SK-N-SH (cell line): Measurements from ENCODE around the gene SLBP. TPM values are rescaled to one million over a fixed set of nuclear protein-coding genes. Genes with fewer than 3 reads are reported as not detected.

Experiments used
- CTCF ChIA-PET: fragments of 300-600, 350-600 bp; formaldehyde crosslinking; extraction: SDS; loops from one replicate; lab custom pipeline; 2021; lab: Yijun Ruan, JAX
- POLR2A ChIA-PET: fragments of 350-600 bp; sonication (Branson Sonifier 250); formaldehyde crosslinking; extraction: SDS; loops from one replicate; lab custom pipeline; 2020; ENCODE audit warnings: antibody characterized with exemption, inconsistent platforms; lab: Yijun Ruan, JAX
- DNase-seq: peaks from one replicate; pipeline ENCODE4 v3.0.0; 2012
- H2AFZ ChIP-seq: fragments of 200-600 bp; sonication (generic); 2 replicates; pipeline ENCODE4 v1.8.1; 2016; ENCODE audit warnings: antibody characterized with exemption, mild to moderate bottlenecking, low read depth
- H3F3A ChIP-seq: fragments of 200-600 bp; sonication (generic); replicated peaks from 2 replicates; pipeline ENCODE3; 2016; ENCODE audit warnings: antibody characterized with exemption, mild to moderate bottlenecking; ENCODE audit not compliant: insufficient read depth
- H3K27ac ChIP-seq, 2 experiments: fragments of 200-500 bp in 1 of 2; fragments of 200-600 bp in 1 of 2; sonication (Bioruptor generic) in 1 of 2; sonication (generic), shearing (Covaris generic) in 1 of 2; 2 replicates each; pipeline versions ENCODE4 v1.5.1 to v1.6.1; 2014 to 2016; ENCODE audit warnings: low read depth in 2 of 2, inconsistent platforms in 1 of 2, low read length in 1 of 2, mild to moderate bottlenecking in 1 of 2, mixed read lengths in 1 of 2
- H3K27me3 ChIP-seq: fragments of 200-600 bp; sonication (generic), shearing (Covaris generic); 2 replicates; pipeline ENCODE4 v1.6.1; 2016; ENCODE audit warnings: mixed run types; ENCODE audit not compliant: insufficient read depth
- H3K36me3 ChIP-seq, 2 experiments: fragments of 200-500 bp in 1 of 2; fragments of 200-600 bp in 1 of 2; sonication (Bioruptor generic) in 1 of 2; sonication (generic) in 1 of 2; replicated peaks in 1 of 2; 2 replicates each; pipeline versions ENCODE3 to v1.5.1; 2014 to 2016; ENCODE audit warnings: low read length in 1 of 2, mild to moderate bottlenecking in 1 of 2; ENCODE audit not compliant: insufficient read depth in 2 of 2, control insufficient read depth in 1 of 2
- H3K4me1 ChIP-seq, 2 experiments: fragments of 200-500 bp in 1 of 2; fragments of 200-600 bp in 1 of 2; sonication (Bioruptor generic) in 1 of 2; sonication (generic), shearing (Covaris generic) in 1 of 2; 2 replicates each; pipeline versions ENCODE4 v1.5.1 to v1.6.1; 2014 to 2016; ENCODE audit warnings: low read depth in 1 of 2, low read length in 1 of 2, mixed run types in 1 of 2; ENCODE audit not compliant: insufficient read depth in 2 of 2, control insufficient read depth in 1 of 2
- H3K4me2 ChIP-seq: fragments of 200-600 bp; sonication (generic), shearing (Covaris generic); 2 replicates; pipeline ENCODE4 v1.6.1; 2017; ENCODE audit warnings: mixed run types
- H3K4me3 ChIP-seq, 2 experiments: fragments of 200-500 bp in 1 of 2; fragments of 200-600 bp in 1 of 2; sonication (Bioruptor generic) in 1 of 2; sonication (generic), shearing (Covaris generic) in 1 of 2; 2 replicates each; pipeline versions ENCODE4 v1.5.1 to v1.8.1; 2014 to 2016; ENCODE audit warnings: low read depth in 2 of 2, inconsistent platforms in 1 of 2, low read length in 1 of 2, mild to moderate bottlenecking in 1 of 2, mixed read lengths in 1 of 2, moderate library complexity in 1 of 2
- H3K79me2 ChIP-seq: fragments of 200-600 bp; sonication (generic); 2 replicates; pipeline ENCODE4 v1.8.1; 2017; ENCODE audit warnings: mild to moderate bottlenecking; ENCODE audit not compliant: insufficient read depth
- H3K9ac ChIP-seq: fragments of 200-600 bp; sonication (generic); 2 replicates; pipeline ENCODE4 v1.6.1; 2017; ENCODE audit warnings: mixed run types
- H3K9me2 ChIP-seq: fragments of 200-600 bp; sonication (generic); 2 replicates; pipeline ENCODE4 v1.6.1; 2017; ENCODE audit warnings: mixed run types
- H3K9me3 ChIP-seq: fragments of 200-600 bp; sonication (generic); 2 replicates; pipeline ENCODE4 v1.6.1; 2017; ENCODE audit warnings: mixed run types, mild to moderate bottlenecking, moderate library complexity
- H4K20me1 ChIP-seq: fragments of 200-600 bp; sonication (generic); 2 replicates; pipeline ENCODE4 v1.6.1; 2017; ENCODE audit warnings: mild to moderate bottlenecking, mixed run types; ENCODE audit not compliant: insufficient read depth
- CHD2 ChIP-seq: fragments of 150-350 bp; IDR thresholded peaks from 2 replicates; pipeline ENCODE4 v1.6.1; 2018; ENCODE audit warnings: low read length; ENCODE audit not compliant: partially characterized antibody
- ELF1 ChIP-seq: IDR thresholded peaks from 2 replicates; pipeline ENCODE4 v1.4.0; 2012
- EP300 ChIP-seq, 2 experiments: IDR thresholded peaks; 2 replicates each; pipeline versions ENCODE4 v1.4.0 to v1.6.1; 2012; ENCODE audit warnings: borderline replicate concordance in 1 of 2, low read depth in 1 of 2, low read length in 1 of 2
- EZH2phosphoT487 ChIP-seq: fragments of 200-600 bp; sonication (generic); IDR thresholded peaks from 2 replicates; pipeline ENCODE4 v1.6.1; 2017; ENCODE audit warnings: low read depth, mixed run types, mild to moderate bottlenecking, antibody characterized with exemption, moderate library complexity, borderline replicate concordance
- FOSL2 ChIP-seq: IDR thresholded peaks from 2 replicates; pipeline ENCODE4 v1.4.0; 2012; ENCODE audit warnings: low read depth, mild to moderate bottlenecking, moderate library complexity, borderline replicate concordance
- GABPA ChIP-seq: IDR thresholded peaks from 2 replicates; pipeline ENCODE4 v1.4.0; 2012; ENCODE audit warnings: low read depth, mild to moderate bottlenecking
- GATA2 ChIP-seq: sonication (generic); formaldehyde crosslinking; IDR thresholded peaks from 2 replicates; pipeline ENCODE4 v1.5.0; 2020; ENCODE audit warnings: mild to moderate bottlenecking, missing genetic modification reagents
- JUND ChIP-seq: IDR thresholded peaks from 2 replicates; pipeline ENCODE4 v1.4.0; 2012
- MXI1 ChIP-seq: IDR thresholded peaks from 2 replicates; pipeline ENCODE4 v1.6.1; 2012; ENCODE audit warnings: mild to moderate bottlenecking, low read depth, low read length, improper control_type of control experiment
- NFIC ChIP-seq: IDR thresholded peaks from 2 replicates; pipeline ENCODE4 v1.4.0; 2012; ENCODE audit warnings: borderline replicate concordance
- NRF1 ChIP-seq: IDR thresholded peaks from 2 replicates; pipeline ENCODE4 v1.6.1; 2012; ENCODE audit warnings: low read depth, mild to moderate bottlenecking, low read length
- POLR2AphosphoS5 ChIP-seq: IDR thresholded peaks from 2 replicates; pipeline ENCODE4 v1.6.1; 2012; ENCODE audit warnings: low read depth, low read length
- RAD21 ChIP-seq: IDR thresholded peaks from 2 replicates; pipeline ENCODE4 v1.6.1; 2012; ENCODE audit warnings: mild to moderate bottlenecking, low read length
- RCOR1 ChIP-seq: fragments of 150-350 bp; IDR thresholded peaks from 2 replicates; pipeline ENCODE4 v1.6.1; 2017; ENCODE audit warnings: antibody characterized with exemption, low read length
- SIN3A ChIP-seq: IDR thresholded peaks from 2 replicates; pipeline ENCODE4 v1.6.1; 2012; ENCODE audit warnings: low read depth, mild to moderate bottlenecking, low read length, moderate library complexity, borderline replicate concordance
- SMC3 ChIP-seq: IDR thresholded peaks from 2 replicates; pipeline ENCODE4 v1.6.1; 2012; ENCODE audit warnings: low read depth, low read length, improper control_type of control experiment
- TCF12 ChIP-seq: IDR thresholded peaks from 2 replicates; pipeline ENCODE4 v1.4.0; 2012
- TEAD4 ChIP-seq: IDR thresholded peaks from 2 replicates; pipeline ENCODE4 v1.4.0; 2012; ENCODE audit warnings: mild to moderate bottlenecking, borderline replicate concordance; ENCODE audit not compliant: insufficient read depth
- WGBS: methylation state at CpG from one replicate; pipeline ENCODE4 v1.1.6; 2017; ENCODE audit warnings: low lambda C conversion rate; 5-methylcytosine and 5-hydroxymethylcytosine counted together
- polyA plus RNA-seq, 3 experiments: library from polyadenylated mRNA; depleted of rRNA; stranded (reverse); fragments of >200 nt; gene quantifications; 2 replicates each; pipeline ENCODE4 v1.2.3, GENCODE V29; 2012
- TF ChIP-seq, protein P1 (sequence below): IDR thresholded peaks from 2 replicates; pipeline ENCODE4 v1.4.0; 2012; ENCODE audit warnings: low read depth, borderline replicate concordance
- TF ChIP-seq, protein P2 (sequence below): IDR thresholded peaks from 2 replicates; pipeline ENCODE4 v1.4.0; 2012; ENCODE audit warnings: low read depth, borderline replicate concordance
- TF ChIP-seq, protein P3 (sequence below): fragments of 150-350 bp; IDR thresholded peaks from 2 replicates; pipeline ENCODE4 v1.6.1; 2017; ENCODE audit warnings: antibody characterized with exemption, low read length, low read depth, borderline replicate concordance

Gene SLBP
- polyA plus RNA-seq, 1 of the 3 experiments (the other 2 are of a cell fraction): 51.5 TPM

DNA sequence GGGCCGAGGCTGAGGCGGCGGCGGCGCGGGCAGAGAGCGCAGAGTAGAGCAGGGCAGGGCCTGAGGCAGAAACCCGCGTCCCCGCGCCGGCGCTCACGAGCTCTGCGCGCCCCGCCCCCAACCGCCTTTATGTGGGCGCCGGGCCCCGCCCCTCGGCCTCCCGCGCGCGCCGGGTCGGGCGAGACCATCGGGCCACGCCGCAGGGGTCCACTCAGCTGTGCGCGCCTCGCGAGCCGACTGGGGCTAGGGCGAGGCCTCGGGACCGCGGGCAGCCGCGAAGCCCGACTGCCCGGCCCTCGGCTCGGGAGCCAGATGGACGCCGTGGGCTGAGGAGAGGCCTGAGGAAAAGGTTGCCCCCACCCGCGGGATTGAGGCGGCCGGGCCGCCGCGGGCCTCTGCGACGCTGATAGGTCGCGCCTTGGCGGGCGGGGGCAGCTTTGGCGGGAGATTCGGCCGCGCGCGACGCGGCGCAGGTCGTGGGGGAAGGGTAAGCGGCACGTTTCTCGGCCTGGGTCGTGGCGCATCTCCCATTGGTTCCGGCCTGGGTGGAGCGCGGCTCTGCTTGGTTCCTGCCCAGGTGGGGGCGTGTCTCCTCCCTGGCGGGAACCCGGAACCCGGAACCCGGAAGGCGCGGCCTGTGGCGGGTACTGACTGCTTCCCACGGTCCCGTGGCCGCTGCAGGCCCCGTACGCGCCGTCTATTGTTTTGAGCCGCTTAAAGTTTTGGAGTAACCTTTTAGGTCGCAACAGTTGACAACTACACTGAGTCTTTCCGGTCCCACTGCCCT, at the start of gene SLBP (continued):
- TF ChIP-seq RCOR1 (no peak), NRF1 (peak; percentile 61), SMC3 (no peak), JUND (peak; percentile 12; the same call in 1 of the 2 replicates), TEAD4 (no peak), CHD2 (peak; percentile 83), ELF1 (peak; percentile 98), EZH2phosphoT487 (no peak), NFIC (no peak; the same call in 1 of the 2 replicates)
- TF ChIP-seq, protein P1, sequence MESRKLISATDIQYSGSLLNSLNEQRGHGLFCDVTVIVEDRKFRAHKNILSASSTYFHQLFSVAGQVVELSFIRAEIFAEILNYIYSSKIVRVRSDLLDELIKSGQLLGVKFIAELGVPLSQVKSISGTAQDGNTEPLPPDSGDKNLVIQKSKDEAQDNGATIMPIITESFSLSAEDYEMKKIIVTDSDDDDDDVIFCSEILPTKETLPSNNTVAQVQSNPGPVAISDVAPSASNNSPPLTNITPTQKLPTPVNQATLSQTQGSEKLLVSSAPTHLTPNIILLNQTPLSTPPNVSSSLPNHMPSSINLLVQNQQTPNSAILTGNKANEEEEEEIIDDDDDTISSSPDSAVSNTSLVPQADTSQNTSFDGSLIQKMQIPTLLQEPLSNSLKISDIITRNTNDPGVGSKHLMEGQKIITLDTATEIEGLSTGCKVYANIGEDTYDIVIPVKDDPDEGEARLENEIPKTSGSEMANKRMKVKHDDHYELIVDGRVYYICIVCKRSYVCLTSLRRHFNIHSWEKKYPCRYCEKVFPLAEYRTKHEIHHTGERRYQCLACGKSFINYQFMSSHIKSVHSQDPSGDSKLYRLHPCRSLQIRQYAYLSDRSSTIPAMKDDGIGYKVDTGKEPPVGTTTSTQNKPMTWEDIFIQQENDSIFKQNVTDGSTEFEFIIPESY: no peak
- TF ChIP-seq, protein P2, sequence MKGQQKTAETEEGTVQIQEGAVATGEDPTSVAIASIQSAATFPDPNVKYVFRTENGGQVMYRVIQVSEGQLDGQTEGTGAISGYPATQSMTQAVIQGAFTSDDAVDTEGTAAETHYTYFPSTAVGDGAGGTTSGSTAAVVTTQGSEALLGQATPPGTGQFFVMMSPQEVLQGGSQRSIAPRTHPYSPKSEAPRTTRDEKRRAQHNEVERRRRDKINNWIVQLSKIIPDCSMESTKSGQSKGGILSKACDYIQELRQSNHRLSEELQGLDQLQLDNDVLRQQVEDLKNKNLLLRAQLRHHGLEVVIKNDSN: 0 out of 2 replicates have a peak, but pooled peaks have one; percentile 4

DNA sequence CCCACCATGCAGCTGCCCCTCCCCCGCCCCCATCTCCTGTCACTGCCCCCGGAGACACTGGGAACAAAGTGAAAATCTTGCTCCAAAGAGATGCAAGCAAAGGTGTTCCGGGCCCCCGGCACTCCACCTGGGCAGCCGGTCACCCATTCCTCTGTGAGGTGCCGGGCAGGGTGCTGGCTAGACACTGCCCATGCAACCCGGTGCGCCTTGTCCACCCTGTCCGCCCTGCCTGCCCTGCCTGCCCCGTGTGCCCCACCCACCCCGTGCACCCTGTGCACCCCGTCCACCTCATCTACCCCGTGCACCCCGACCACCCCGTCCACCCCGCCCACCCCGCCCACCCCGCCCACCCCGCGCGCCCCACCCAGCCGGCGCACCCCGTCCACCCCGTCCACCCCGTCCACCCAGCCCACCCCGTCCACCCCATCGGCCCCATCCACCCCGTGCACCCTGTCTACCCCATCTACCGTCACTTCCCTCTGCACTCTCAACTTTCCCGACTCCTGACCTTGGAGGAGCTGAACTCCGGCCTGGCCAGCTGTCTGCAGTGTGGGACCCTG, 49.1 kb upstream of the SLBP start:
- POLR2A ChIA-PET: no interaction called here
- Histone ChIP-seq H3K4me3 (no peak overlapping the region), H3K4me1 (peaks cover 0 to 6% of the 10 kb centered on the region in 2 experiments; a peak in 1 of 4 replicates), H4K20me1 (no peaks in the 10 kb centered on the region), H3K27me3 (no peaks in the 10 kb centered on the region), H3K27ac (no peak overlapping the region), H3K9me2 (no peaks in the 10 kb centered on the region), H3K36me3 (no peaks in the 10 kb centered on the region), H3K79me2 (no peaks in the 10 kb centered on the region), H3K9me3 (no peaks in the 10 kb centered on the region), H2AFZ (no peak overlapping the region), H3K9ac (no peak overlapping the region), H3F3A (no peaks in the 10 kb centered on the region), H3K4me2 (no peak overlapping the region)
- TF ChIP-seq, protein P3, sequence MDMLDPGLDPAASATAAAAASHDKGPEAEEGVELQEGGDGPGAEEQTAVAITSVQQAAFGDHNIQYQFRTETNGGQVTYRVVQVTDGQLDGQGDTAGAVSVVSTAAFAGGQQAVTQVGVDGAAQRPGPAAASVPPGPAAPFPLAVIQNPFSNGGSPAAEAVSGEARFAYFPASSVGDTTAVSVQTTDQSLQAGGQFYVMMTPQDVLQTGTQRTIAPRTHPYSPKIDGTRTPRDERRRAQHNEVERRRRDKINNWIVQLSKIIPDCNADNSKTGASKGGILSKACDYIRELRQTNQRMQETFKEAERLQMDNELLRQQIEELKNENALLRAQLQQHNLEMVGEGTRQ: no peak
- TF ChIP-seq FOSL2 (no peak), RAD21 (no peak), GABPA (no peak), EP300 (IDR thresholded peaks at IDR 0.05; ENCODE audit: borderline replicate concordance in 1 of 2, low read depth in 1 of 2, low read length in 1 of 2) (no peak), SIN3A (no peak), MXI1 (no peak), ELF1 (no peak), GATA2 (CRISPR knock-in tag) (no peak), TEAD4 (no peak), CHD2 (no peak), NRF1 (no peak), POLR2AphosphoS5 (no peak), SMC3 (no peak), JUND (no peak), TCF12 (no peak)
- TF ChIP-seq, protein P1: no peak
- CTCF ChIA-PET: interaction anchor here (0.6 to 12.0 kb wide), 2 partner anchors 13 to 47 kb away, joined by 3 to 88 read pairs; no protein-coding TSS in a partner anchor
- WGBS: 70% methylated on average over 31 of the region's 32 CpGs
- no peak for DNase-seq
